Pancreas (tissue), 10 donors: ENCODE measurements around the gene VANGL2. TPM values are rescaled to one million over a fixed set of nuclear protein-coding genes. Genes with fewer than 3 reads are reported as not detected.

Experiments used
- ATAC-seq, 4 donors: fragments of 200-7000 bp; cut with Tn5 transposase; one replicate each; pipeline versions ENCODE4 v1.8.0 to v1.9.1; 2020; ENCODE audit warnings: mild to moderate bottlenecking in 4 of 4, moderate library complexity in 4 of 4
- DNase-seq, 6 donors: peaks; one replicate each; pipeline ENCODE4 v3.0.0-alpha.2; 2020
- FAIRE-seq: peaks from 2 replicates; lab custom pipeline; 2012; peaks lifted over from hg19 to GRCh38; lab: Jason Lieb, UNC
- H3K27ac ChIP-seq, 4 donors: fragments of 200-600 bp; sonication (generic); 1 replicate in 3 of 4; 2 replicates in 1 of 4; pipeline versions ENCODE4 v1.5.0 to v1.8.0; 2020
- H3K27me3 ChIP-seq, 4 donors: fragments of 200-600 bp; one replicate each; pipeline ENCODE4 v1.8.0; 2021
- H3K36me3 ChIP-seq, 3 donors: fragments of 200-600 bp; sonication (generic) in 1 of 3; one replicate each; pipeline versions ENCODE4 v1.5.0 to v1.8.0; 2020 to 2021
- H3K4me1 ChIP-seq, 3 donors: fragments of 200-600 bp; one replicate each; pipeline ENCODE4 v1.8.0; 2021
- H3K4me3 ChIP-seq, 4 donors: fragments of 200-600 bp; sonication (generic) in 2 of 4; one replicate each; pipeline versions ENCODE4 v1.5.0 to v1.8.0; 2020 to 2021
- H3K9me3 ChIP-seq, 4 donors: fragments of 200-600 bp; one replicate each; pipeline ENCODE4 v1.8.0; 2021
- CTCF ChIP-seq, 4 donors: fragments of 200-600 bp; sonication (generic) in 3 of 4; IDR thresholded peaks; one replicate each; pipeline versions ENCODE4 v1.5.0 to v1.8.0; 2021; ENCODE audit warnings: antibody characterized with exemption in 4 of 4
- WGBS, 2 donors: extraction: QIAGEN DNeasy Blood & Tissue Kit; methylation state at CpG; one replicate each; pipeline ENCODE4 v1.1.7; 2013; 5-methylcytosine and 5-hydroxymethylcytosine counted together
- intact Hi-C, 3 donors: fragments of 100-400 bp; cut with DNase I; formaldehyde crosslinking; loops; one replicate each; pipeline versions ENCODE4 v1.11.1 to v1.14.2; 2022
- polyA plus RNA-seq, 2 donors: library from polyadenylated mRNA; stranded (reverse); fragments of 200-250 nt; gene quantifications; one replicate each; pipeline ENCODE4 v1.2.3, GENCODE V29; 2013
- total RNA-seq, 6 donors: library from RNA; stranded (reverse); fragmentation: NEBNext Ultra II Directional in 4 of 6; extraction: Animal tissue kit (Norgen Biotek cat#: 25700) in 4 of 6; gene quantifications; one replicate each; pipeline versions ENCODE4 v1.2.1 to v1.2.4, GENCODE V29; 2021 to 2023
- donor health status: healthy with polysubstance abuse.
- donor health status: DM: no; HTN: no; CAD: no; lungs with moderate emphysema.
- donor health status: DM: no; HTN: no; CAD: no.
- donor health status: control.
- donor health status: control.
- donor health status: Bipolar disorder and iron deficiency.
- donor health status: DM: yes; HTN: yes; CAD: no.
- donor health status: DM: no; HTN: no; CAD: no.
- donor health status: DM: no; HTN: no; CAD: no.
- donor health status: DM: yes; HTN: yes; CAD: no.

Gene VANGL2
- total and polyA plus RNA-seq, 8 donors = 2.5 to 9.9 (median 4.2) TPM

GRCh38 chr1:160404094-160404493, 3.7 kb downstream of the VANGL2 start:
- no peak for FAIRE-seq

GRCh38 chr1:160405331-160405877, 5.0 kb downstream of the VANGL2 start:
- ATAC-seq (no peak), FAIRE-seq (no peak), DNase-seq (no peak)
- H3K27me3 ChIP-seq = no peaks in the 10 kb centered on the region
- no peaks in the 10 kb centered on the region for H3K9me3 ChIP-seq
- no peak overlapping the region for H3K27ac ChIP-seq
- H3K4me3 ChIP-seq = no peak overlapping the region
- intact Hi-C loops = no loop called here
- 88 to 90% methylated on average over 2 of the region's 2 CpGs for WGBS, 2 donors
- no peaks in the 10 kb centered on the region for H3K4me1 ChIP-seq
- TF ChIP-seq CTCF (IDR thresholded peaks at IDR 0.05) = no peak
- H3K36me3 ChIP-seq = no peaks in the 10 kb centered on the region

More at GRCh38 chr1:160404094-160404493, 3.7 kb downstream of the VANGL2 start:
- TF ChIP-seq CTCF (IDR thresholded peaks at IDR 0.05) = no peak
- DNase-seq (no peak), ATAC-seq (no peak)
- H3K27ac ChIP-seq = no peak overlapping the region
- H3K4me3 ChIP-seq = no peak overlapping the region
- H3K27me3 ChIP-seq = no peaks in the 10 kb centered on the region
- H3K4me1 ChIP-seq = no peaks in the 10 kb centered on the region
- no peaks in the 10 kb centered on the region for H3K36me3 ChIP-seq
- intact Hi-C loops = no loop called here
- H3K9me3 ChIP-seq = no peaks in the 10 kb centered on the region
- WGBS, 2 donors = 83 to 92% methylated on average over 3 of the region's 3 CpGs

- Histone ChIP-seq H3K4me1 (no peaks in the 10 kb centered on the region), H3K27ac (no peak overlapping the region), H3K4me3 (no peak overlapping the region), H3K27me3 (no peaks in the 10 kb centered on the region), H3K36me3 (no peaks in the 10 kb centered on the region), H3K9me3 (no peaks in the 10 kb centered on the region)
- DNase-seq = no peak
- 83 to 86% methylated on average over 15 of the region's 15 CpGs for WGBS, 2 donors
- intact Hi-C loops = no loop called here
- ATAC-seq = no peak
- no peak for FAIRE-seq
- no peak for TF ChIP-seq CTCF (IDR thresholded peaks at IDR 0.05)
Measured at GRCh38 chr1:160406131-160406968, 6.0 kb downstream of the VANGL2 start.

- no peaks in the 10 kb centered on the region for H3K27me3 ChIP-seq
- WGBS, 2 donors = 76 to 81% methylated on average over 12 of the region's 12 CpGs
- FAIRE-seq (no peak), DNase-seq (no peak), ATAC-seq (peak in 1 of 4 donors; percentile 45)
- intact Hi-C loops = no loop called here
- no peak for TF ChIP-seq CTCF (IDR thresholded peaks at IDR 0.05)
- no peak overlapping the region for H3K4me3 ChIP-seq
- H3K36me3 ChIP-seq = no peaks in the 10 kb centered on the region
- no peak overlapping the region for H3K27ac ChIP-seq
- H3K9me3 ChIP-seq = no peaks in the 10 kb centered on the region
- no peaks in the 10 kb centered on the region for H3K4me1 ChIP-seq
Measured at GRCh38 chr1:160407839-160408801, 7.8 kb downstream of the VANGL2 start.
